Suprapubic skin (tissue), 4 donors: ENCODE results near the gene RUNX3. TPM values are rescaled to one million over a fixed set of nuclear protein-coding genes. Genes with fewer than 3 reads are reported as not detected.

Experiments
- DNase-seq, 2 donors: peaks; one replicate each; pipeline ENCODE4 v3.0.0-alpha.2; 2019; ENCODE audit warnings: low spot score in 2 of 2
- H3K27ac ChIP-seq: fragments of 200-600 bp; sonication (generic); one replicate; pipeline ENCODE4 v1.5.1; 2019
- H3K27me3 ChIP-seq: fragments of 200-600 bp; sonication (generic); one replicate; pipeline ENCODE4 v1.5.1; 2019
- H3K36me3 ChIP-seq: fragments of 200-600 bp; sonication (generic); one replicate; pipeline ENCODE4 v1.5.1; 2019
- H3K4me1 ChIP-seq: fragments of 200-600 bp; sonication (generic); one replicate; pipeline ENCODE4 v1.5.1; 2019
- H3K4me3 ChIP-seq: fragments of 200-600 bp; sonication (generic); one replicate; pipeline ENCODE4 v1.5.1; 2019; ENCODE audit warnings: mild to moderate bottlenecking
- H3K9me3 ChIP-seq: fragments of 200-600 bp; sonication (generic); one replicate; pipeline ENCODE4 v1.5.1; 2019
- EP300 ChIP-seq: sonication (generic); formaldehyde crosslinking; IDR thresholded peaks from one replicate; pipeline ENCODE4 v1.6.1; 2017; ENCODE audit warnings: antibody characterized with exemption
- POLR2A ChIP-seq, 2 donors: fragments of 450-650 bp; IDR thresholded peaks; one replicate each; pipeline ENCODE4 v1.6.1; 2017; ENCODE audit warnings: antibody characterized with exemption in 2 of 2, mild to moderate bottlenecking in 2 of 2, moderate library complexity in 2 of 2
- POLR2AphosphoS5 ChIP-seq, 3 donors: sonication (generic); formaldehyde crosslinking; IDR thresholded peaks; one replicate each; pipeline ENCODE4 v1.6.1; 2017; ENCODE audit warnings: antibody characterized with exemption in 3 of 3
- WGBS: methylation state at CpG from one replicate; pipeline ENCODE4 v1.1.5; 2018; 5-methylcytosine and 5-hydroxymethylcytosine counted together
- total RNA-seq, 4 donors: library from RNA; depleted of rRNA; stranded (reverse); fragments of >200 nt; gene quantifications; one replicate each; pipeline ENCODE4 v1.1.0, GENCODE V29; 2016
- TF ChIP-seq, protein P1 (sequence below), 2 donors: fragments of 200-600 bp in 1 of 2; fragments of 450-650 bp in 1 of 2; sonication (generic) in 1 of 2; IDR thresholded peaks; one replicate each; pipeline ENCODE4 v1.5.1; 2016 to 2019; ENCODE audit warnings: antibody characterized with exemption in 2 of 2, mild to moderate bottlenecking in 1 of 2, moderate library complexity in 1 of 2

The RUNX3 gene
- total RNA-seq, 4 donors from 2014 or later = 7.9 to 18.7 (median 13.8) TPM

DNA sequence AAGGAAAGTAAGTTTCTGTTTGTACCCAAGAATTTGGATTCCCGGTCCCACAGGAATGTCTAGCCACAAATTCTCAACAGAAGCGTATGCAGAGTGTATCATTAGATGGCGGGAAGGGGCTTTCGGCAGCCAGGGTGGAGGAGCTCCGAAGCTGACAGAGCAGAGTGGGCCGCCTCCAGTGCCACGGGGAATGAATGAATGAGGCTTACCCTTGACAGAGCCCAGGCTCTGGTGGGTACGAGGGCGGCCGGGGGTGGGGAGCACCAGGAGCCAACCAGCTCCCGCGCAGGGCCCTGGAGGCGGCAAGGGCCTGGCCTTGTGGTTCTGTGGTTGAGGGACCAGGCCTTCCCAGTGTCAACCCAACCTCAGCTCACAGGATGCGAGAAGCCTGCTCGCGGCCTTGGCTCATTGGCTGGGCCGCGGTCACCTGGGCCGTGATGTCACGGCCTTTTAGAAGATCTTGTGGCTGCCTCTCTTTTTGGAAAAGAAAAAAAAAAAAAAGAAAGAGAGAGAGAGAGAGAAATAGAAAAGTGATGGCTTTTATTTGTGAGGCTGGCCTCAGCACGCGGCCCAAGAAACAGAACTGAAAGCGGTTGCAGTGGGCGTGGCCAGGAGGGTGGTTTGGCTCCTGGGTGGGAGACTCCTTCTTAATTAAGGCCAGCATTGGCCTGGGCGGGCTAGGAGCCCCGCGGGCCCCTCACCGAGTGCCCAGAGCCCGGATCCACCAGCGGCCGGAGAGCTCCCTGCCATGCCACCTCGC lies 34.9 kb upstream of the RUNX3 start:
- no peak overlapping the region for H3K27ac ChIP-seq

DNA sequence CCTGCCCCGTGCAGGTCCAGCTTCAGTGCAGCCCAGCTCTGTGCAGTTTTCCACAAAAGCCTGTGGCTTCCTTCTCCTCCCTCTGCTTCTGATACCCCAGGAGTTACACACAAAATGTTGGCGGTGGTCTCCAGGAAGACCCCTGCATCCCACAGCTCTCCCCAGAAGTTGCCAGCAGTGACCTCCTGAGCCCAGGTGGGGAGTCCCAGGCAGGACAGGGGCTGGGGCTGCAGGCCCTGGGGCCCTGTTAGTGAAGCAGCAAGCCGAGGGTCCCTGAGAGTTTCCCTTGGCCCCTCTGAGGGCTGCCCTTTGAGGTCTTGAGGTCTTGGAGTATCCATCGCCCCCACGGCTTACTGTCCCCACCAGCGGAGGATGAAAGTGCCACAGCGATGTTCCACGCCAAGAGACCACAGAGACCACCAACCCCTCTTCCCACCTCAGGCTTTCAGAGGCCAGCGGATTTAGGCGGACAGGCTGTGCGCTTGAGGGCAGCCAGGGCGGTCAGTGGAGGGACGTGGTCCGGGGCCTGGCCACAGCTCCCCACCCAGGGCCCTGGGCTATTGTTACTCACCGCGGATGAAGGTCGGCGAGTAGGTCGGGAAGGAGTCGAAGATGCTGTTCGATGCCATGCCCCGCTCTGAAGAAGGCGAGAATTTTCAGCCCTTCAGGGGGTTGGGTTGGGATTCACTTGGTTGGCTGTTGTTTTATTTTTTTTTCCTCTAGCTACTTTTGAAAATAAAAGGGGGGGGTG lies 34.0 kb upstream of the RUNX3 start:
- WGBS = 88% methylated on average over 23 of the region's 23 CpGs
- TF ChIP-seq, protein P1, sequence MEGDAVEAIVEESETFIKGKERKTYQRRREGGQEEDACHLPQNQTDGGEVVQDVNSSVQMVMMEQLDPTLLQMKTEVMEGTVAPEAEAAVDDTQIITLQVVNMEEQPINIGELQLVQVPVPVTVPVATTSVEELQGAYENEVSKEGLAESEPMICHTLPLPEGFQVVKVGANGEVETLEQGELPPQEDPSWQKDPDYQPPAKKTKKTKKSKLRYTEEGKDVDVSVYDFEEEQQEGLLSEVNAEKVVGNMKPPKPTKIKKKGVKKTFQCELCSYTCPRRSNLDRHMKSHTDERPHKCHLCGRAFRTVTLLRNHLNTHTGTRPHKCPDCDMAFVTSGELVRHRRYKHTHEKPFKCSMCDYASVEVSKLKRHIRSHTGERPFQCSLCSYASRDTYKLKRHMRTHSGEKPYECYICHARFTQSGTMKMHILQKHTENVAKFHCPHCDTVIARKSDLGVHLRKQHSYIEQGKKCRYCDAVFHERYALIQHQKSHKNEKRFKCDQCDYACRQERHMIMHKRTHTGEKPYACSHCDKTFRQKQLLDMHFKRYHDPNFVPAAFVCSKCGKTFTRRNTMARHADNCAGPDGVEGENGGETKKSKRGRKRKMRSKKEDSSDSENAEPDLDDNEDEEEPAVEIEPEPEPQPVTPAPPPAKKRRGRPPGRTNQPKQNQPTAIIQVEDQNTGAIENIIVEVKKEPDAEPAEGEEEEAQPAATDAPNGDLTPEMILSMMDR (IDR thresholded peaks at IDR 0.05) = no peak
- no peak for DNase-seq
- Histone ChIP-seq H3K4me1 (no peaks in the 10 kb centered on the region), H3K4me3 (no peak overlapping the region), H3K27me3 (peaks cover 20% of the 10 kb centered on the region), H3K27ac (no peak overlapping the region), H3K36me3 (no peaks in the 10 kb centered on the region), H3K9me3 (no peaks in the 10 kb centered on the region)

More for the DNA sequence above, 34.9 kb upstream of the RUNX3 start:
- Histone ChIP-seq H3K4me1 (no peaks in the 10 kb centered on the region), H3K36me3 (no peaks in the 10 kb centered on the region), H3K27me3 (peaks cover 29% of the 10 kb centered on the region), H3K4me3 (no peak overlapping the region), H3K9me3 (no peaks in the 10 kb centered on the region)
- no peak for DNase-seq
- 87% methylated on average over 32 of the region's 32 CpGs for WGBS
- TF ChIP-seq, protein P1 (IDR thresholded peaks at IDR 0.05) = no peak
- TF ChIP-seq POLR2A (IDR thresholded peaks at IDR 0.05) (no peak), POLR2AphosphoS5 (IDR thresholded peaks at IDR 0.05) (no peak), EP300 (no peak)

GRCh38 chr1:24963099-24963872 lies 33.2 kb upstream of the RUNX3 start:
- 100% methylated on average over 2 of the region's 9 CpGs for WGBS
- TF ChIP-seq POLR2AphosphoS5 (IDR thresholded peaks at IDR 0.05) (no peak), EP300 (no peak), POLR2A (IDR thresholded peaks at IDR 0.05) (no peak)
- TF ChIP-seq, protein P1 (IDR thresholded peaks at IDR 0.05) = no peak
- H3K27ac ChIP-seq = no peak overlapping the region
- no peaks in the 10 kb centered on the region for H3K36me3 ChIP-seq
- no peak for DNase-seq
- no peaks in the 10 kb centered on the region for H3K4me1 ChIP-seq
- H3K4me3 ChIP-seq = no peak overlapping the region
- H3K9me3 ChIP-seq = no peaks in the 10 kb centered on the region
- peaks cover 20% of the 10 kb centered on the region for H3K27me3 ChIP-seq

DNA sequence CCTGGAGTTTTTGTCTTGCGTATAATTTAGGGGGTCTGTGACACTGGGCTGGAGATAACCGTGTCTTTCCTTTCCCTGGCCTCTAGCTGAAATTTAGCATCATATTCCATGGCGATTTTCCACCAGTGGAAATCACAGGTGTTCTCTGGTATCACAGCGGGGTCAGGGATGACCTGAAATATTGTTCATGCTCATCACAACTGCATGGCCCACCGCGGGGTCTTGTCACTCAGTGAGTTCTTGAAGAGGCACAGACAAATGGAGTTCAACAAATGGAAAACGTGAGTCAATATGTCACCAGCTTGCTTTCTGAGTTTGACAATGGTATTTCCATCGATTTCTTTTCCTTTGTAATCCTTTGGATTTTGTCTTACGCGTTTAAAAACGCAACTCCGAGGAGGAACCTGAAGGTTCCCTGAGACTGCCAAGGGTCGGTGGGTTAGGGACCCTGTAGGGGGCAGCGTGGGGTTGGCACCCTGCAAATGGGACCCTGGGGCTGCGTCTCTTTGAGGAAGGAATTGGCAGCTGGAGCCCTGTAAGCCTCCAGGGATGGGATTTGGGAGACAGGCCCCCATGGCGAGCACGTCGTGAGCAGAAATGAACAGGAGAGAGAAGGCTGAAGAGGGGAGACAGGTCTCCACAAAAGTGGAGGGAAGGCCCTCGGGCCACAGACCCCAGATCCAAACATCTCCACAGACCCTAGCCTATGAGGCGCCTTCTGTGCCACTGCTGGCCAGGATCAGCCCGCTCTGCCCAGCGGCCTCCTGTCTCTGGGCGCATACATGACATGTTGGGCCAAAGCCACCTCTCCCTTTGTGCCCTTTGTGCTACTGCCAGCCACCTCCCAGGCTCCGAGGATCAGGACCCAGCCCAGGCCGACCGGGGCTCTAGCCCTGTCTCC lies 32.1 kb upstream of the RUNX3 start:
- TF ChIP-seq POLR2AphosphoS5 (IDR thresholded peaks at IDR 0.05) = no peak
- no peak for TF ChIP-seq EP300
- no peak for TF ChIP-seq POLR2A (IDR thresholded peaks at IDR 0.05)
- TF ChIP-seq, protein P1 (IDR thresholded peaks at IDR 0.05) = no peak
- DNase-seq = no peak
- 84% methylated on average over 23 of the region's 26 CpGs for WGBS
- Histone ChIP-seq H3K4me1 (no peaks in the 10 kb centered on the region), H3K9me3 (no peaks in the 10 kb centered on the region), H3K36me3 (no peaks in the 10 kb centered on the region), H3K27ac (no peak overlapping the region), H3K27me3 (peaks cover 20% of the 10 kb centered on the region), H3K4me3 (no peak overlapping the region)
